K562 (cell line): Measurements from ENCODE around the gene COASY. TPM values are rescaled to one million over a fixed set of nuclear protein-coding genes. Genes with fewer than 3 reads are reported as not detected.

Experiments
- CEBPG ChIP-seq, 3 experiments: fragments of 200-800 bp in 1 of 3; sonication (Bioruptor generic) in 1 of 3; sonication (generic) in 1 of 3; formaldehyde crosslinking in 1 of 3; IDR thresholded peaks in 2 of 3; conservative IDR thresholded peaks in 1 of 3; 2 replicates each; pipeline versions ENCODE4 v1.6.1 to v1.8.0; 2016 to 2022; ENCODE audit warnings: missing compliant biosample characterization in 2 of 3, missing genetic modification characterization in 2 of 3, mild to moderate bottlenecking in 1 of 3, missing genetic modification reagents in 1 of 3
- CREBBP ChIP-seq: IDR thresholded peaks from one replicate; pipeline ENCODE4 v1.6.1; 2012; ENCODE audit warnings: low read depth, mild to moderate bottlenecking, control low read depth, inconsistent platforms, low read length
- GABPA ChIP-seq: fragments of 200-800 bp; sonication (Bioruptor generic); conservative IDR thresholded peaks from 2 replicates; pipeline ENCODE4 v1.6.1; 2016; ENCODE audit warnings: low read depth, missing genetic modification characterization, missing compliant biosample characterization
- NFXL1 ChIP-seq: fragments of 450-650 bp; formaldehyde crosslinking; IDR thresholded peaks from 2 replicates; pipeline ENCODE4 v1.4.0; 2021; ENCODE audit warnings: mild to moderate bottlenecking
- NR2C2 ChIP-seq, 2 experiments: fragments of 200-800 bp in 1 of 2; sonication (Bioruptor generic) in 1 of 2; sonication (generic) in 1 of 2; formaldehyde crosslinking in 1 of 2; IDR thresholded peaks; 2 replicates each; pipeline versions ENCODE4 v1.6.1 to v1.8.0; 2016 to 2022; ENCODE audit warnings: mild to moderate bottlenecking in 1 of 2, missing compliant biosample characterization in 1 of 2, missing genetic modification characterization in 1 of 2, missing genetic modification reagents in 1 of 2
- PPARD ChIP-seq: fragments of 250-450 bp; sonication (Bioruptor Pico); IDR thresholded peaks from 2 replicates; pipeline ENCODE4 v1.8.0; 2022; ENCODE audit warnings: inconsistent platforms, mild to moderate bottlenecking, moderate library complexity
- STAT6 ChIP-seq: sonication (generic); formaldehyde crosslinking; IDR thresholded peaks from 2 replicates; pipeline ENCODE4 v1.8.1; 2023; ENCODE audit warnings: mild to moderate bottlenecking, missing genetic modification reagents
- TSHZ1 ChIP-seq: fragments of 250-450 bp; sonication (Bioruptor Pico); IDR thresholded peaks from 2 replicates; pipeline ENCODE4 v1.4.0; 2020; ENCODE audit warnings: mild to moderate bottlenecking, moderate library complexity
- ZBTB7A ChIP-seq: IDR thresholded peaks from 2 replicates; pipeline ENCODE4 v1.6.1; 2011; ENCODE audit warnings: low read depth, mild to moderate bottlenecking, low read length, moderate library complexity, borderline replicate concordance; ENCODE audit not compliant: control insufficient read depth
- ZNF77 ChIP-seq: fragments of 250-450 bp; sonication (Bioruptor Pico); IDR thresholded peaks from 2 replicates; pipeline ENCODE4 v1.5.0; 2020
- polyA plus RNA-seq, 8 experiments: library from polyadenylated mRNA; depleted of rRNA in 4 of 8; stranded (reverse) in 5 of 8; unstranded in 3 of 8; fragments of >200 nt; fragmentation: Nextera tagmentation in 2 of 8; fragmentation: Illumina TruSeq in 1 of 8; extraction: Ambion mirVana in 2 of 8; extraction: Trizol in 1 of 8; gene quantifications; 2 replicates each; pipeline versions ENCODE4 v1.2.1 to v1.2.3, GENCODE V29; 2011 to 2014; ENCODE audit warnings: inconsistent platforms in 1 of 8, missing spikeins in 1 of 8
- total RNA-seq, 7 experiments: library from RNA; depleted of rRNA in 6 of 7; stranded (reverse); fragments of >200 nt in 6 of 7; fragmentation: Illumina TruSeq in 2 of 7; extraction: Trizol in 2 of 7; gene quantifications; 2 replicates each; pipeline versions ENCODE4 v1.2.1 to v1.2.3, GENCODE V29; 2011 to 2021; ENCODE audit warnings: low replicate concordance in 1 of 7
- TF ChIP-seq, protein P1 (sequence below): fragments of 450-650 bp; IDR thresholded peaks from 2 replicates; pipeline ENCODE4 v1.6.1; 2016; ENCODE audit warnings: low read depth

The COASY gene
- total and polyA plus RNA-seq, 9 of the 15 experiments (the other 6 are each of a cell fraction or from before 2014, with no cell fraction given): 25.4 to 175 (median 62.3) TPM

DNA sequence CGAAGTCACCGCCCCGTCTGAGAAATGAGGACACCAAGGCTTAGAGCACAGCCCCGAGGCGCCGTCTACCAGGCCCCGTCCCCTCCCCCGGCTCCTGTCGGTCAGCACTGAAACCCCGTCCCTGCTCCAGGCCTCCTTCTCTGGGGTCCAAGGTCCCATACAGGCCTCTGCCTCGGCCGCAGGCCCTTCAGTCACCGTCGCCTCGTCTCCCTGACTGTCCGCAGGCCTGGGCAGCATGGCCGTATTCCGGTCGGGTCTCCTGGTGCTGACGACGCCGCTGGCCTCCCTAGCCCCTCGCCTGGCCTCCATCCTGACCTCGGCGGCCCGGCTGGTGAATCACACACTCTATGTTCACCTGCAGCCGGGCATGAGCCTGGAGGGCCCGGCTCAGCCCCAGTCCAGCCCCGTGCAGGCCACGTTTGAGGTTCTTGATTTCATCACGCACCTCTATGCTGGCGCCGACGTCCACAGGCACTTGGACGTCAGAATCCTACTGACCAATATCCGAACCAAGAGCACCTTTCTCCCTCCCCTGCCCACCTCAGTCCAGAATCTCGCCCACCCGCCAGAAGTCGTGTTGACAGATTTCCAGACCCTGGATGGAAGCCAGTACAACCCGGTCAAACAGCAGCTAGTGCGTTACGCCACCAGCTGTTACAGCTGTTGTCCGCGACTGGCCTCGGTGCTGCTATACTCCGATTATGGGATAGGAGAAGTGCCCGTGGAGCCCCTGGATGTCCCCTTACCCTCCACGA lies 617 bp downstream of the COASY start (continued):
- peak; percentile 62; the same call in 1 of the 2 replicates for TF ChIP-seq STAT6 (CRISPR knock-in tag)
- TF ChIP-seq, protein P1, sequence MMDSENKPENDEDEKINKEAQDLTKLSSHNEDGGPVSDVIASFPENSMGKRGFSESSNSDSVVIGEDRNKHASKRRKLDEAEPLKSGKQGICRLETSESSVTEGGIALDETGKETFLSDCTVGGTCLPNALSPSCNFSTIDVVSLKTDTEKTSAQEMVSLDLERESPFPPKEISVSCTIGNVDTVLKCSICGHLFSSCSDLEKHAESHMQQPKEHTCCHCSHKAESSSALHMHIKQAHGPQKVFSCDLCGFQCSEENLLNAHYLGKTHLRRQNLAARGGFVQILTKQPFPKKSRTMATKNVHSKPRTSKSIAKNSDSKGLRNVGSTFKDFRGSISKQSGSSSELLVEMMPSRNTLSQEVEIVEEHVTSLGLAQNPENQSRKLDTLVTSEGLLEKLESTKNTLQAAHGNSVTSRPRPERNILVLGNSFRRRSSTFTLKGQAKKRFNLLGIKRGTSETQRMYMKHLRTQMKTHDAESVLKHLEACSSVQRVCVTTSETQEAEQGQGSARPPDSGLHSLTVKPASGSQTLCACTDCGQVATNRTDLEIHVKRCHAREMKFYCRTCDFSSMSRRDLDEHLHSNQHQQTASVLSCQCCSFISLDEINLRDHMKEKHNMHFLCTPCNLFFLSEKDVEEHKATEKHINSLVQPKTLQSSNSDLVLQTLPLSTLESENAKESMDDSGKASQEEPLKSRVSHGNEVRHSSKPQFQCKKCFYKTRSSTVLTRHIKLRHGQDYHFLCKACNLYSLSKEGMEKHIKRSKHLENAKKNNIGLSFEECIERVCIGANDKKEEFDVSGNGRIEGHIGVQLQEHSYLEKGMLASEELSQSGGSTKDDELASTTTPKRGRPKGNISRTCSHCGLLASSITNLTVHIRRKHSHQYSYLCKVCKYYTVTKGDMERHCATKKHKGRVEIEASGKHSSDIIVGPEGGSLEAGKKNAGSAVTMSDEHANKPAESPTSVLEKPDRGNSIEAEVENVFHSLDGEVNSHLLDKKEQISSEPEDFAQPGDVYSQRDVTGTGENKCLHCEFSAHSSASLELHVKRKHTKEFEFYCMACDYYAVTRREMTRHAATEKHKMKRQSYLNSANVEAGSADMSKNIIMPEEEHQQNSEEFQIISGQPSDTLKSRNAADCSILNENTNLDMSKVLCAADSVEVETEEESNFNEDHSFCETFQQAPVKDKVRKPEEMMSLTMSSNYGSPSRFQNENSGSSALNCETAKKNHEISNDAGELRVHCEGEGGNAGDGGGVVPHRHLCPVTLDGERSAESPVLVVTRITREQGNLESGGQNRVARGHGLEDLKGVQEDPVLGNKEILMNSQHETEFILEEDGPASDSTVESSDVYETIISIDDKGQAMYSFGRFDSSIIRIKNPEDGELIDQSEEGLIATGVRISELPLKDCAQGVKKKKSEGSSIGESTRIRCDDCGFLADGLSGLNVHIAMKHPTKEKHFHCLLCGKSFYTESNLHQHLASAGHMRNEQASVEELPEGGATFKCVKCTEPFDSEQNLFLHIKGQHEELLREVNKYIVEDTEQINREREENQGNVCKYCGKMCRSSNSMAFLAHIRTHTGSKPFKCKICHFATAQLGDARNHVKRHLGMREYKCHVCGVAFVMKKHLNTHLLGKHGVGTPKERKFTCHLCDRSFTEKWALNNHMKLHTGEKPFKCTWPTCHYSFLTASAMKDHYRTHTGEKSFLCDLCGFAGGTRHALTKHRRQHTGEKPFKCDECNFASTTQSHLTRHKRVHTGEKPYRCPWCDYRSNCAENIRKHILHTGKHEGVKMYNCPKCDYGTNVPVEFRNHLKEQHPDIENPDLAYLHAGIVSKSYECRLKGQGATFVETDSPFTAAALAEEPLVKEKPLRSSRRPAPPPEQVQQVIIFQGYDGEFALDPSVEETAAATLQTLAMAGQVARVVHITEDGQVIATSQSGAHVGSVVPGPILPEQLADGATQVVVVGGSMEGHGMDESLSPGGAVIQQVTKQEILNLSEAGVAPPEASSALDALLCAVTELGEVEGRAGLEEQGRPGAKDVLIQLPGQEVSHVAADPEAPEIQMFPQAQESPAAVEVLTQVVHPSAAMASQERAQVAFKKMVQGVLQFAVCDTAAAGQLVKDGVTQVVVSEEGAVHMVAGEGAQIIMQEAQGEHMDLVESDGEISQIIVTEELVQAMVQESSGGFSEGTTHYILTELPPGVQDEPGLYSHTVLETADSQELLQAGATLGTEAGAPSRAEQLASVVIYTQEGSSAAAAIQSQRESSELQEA: no peak
- no peak for TF ChIP-seq TSHZ1 (CRISPR knock-in tag)
- no peak for TF ChIP-seq NFXL1 (CRISPR knock-in tag)
- TF ChIP-seq GABPA (tag): no peak
- TF ChIP-seq ZBTB7A: 0 out of 2 replicates have a peak, but pooled peaks have one; percentile 24
- TF ChIP-seq CREBBP: no peak
- TF ChIP-seq ZNF77: no peak
- TF ChIP-seq PPARD (CRISPR knock-in tag): no peak
- no peak for TF ChIP-seq NR2C2 (CRISPR knock-in tag; IDR thresholded peaks at IDR 0.05)
- TF ChIP-seq NR2C2 (tag; IDR thresholded peaks at IDR 0.05): peak; percentile 96
- no peak for TF ChIP-seq CEBPG (CRISPR knock-in tag; IDR thresholded peaks at IDR 0.05)
- TF ChIP-seq CEBPG (tag; conservative IDR thresholded peaks at IDR 0.05 in 1 of 2, IDR thresholded peaks at IDR 0.05 in 1 of 2): no peak
